Measurements from ENCODE around the gene TFAP2A. TPM values are rescaled to one million over a fixed set of nuclear protein-coding genes. Genes with fewer than 3 reads are reported as not detected.

The TFAP2A gene
- total RNA-seq, 1 experiment from 2014 or later = 24.3 TPM

DNA sequence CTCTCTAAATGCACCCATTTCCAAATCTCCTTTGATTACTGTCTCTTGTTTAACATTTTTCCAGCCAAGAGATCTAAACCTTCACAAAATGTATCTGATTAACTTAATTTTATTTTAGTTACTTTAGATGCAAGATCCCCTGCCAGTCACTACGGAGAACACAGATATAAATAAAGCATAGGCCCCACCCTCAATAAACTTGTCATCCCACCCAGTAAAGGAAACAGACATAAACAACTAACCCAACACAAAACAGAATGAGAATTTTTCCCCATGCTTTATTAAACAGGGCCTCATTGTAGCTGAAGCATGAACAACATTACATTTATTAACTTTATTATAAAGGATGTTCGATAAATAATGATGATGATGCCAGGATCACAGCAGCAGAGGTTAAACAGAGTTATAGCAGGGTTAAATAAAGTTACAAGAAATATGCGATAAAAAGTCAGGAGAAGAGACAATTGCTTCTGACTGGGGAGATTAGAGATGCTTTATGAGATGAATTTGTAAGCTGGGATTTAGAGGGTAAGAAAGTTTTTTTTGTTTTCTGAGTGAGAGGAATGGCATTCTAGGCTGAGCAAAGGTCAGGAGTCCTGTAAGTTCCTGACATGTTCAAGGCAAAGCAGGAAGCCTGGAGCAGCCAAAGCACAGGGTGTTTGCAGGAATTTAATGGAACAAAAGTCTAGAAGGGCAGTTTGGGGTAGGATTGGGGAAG lies 41.1 kb downstream of the TFAP2A start:
- Histone ChIP-seq H3K79me2 (ENCODE audit: insufficient read depth, low read length) (no peaks in the 10 kb centered on the region), H3K27ac (ENCODE audit: low read depth, low read length) (no peak overlapping the region), H3K4me3 (replicated peaks in 1 of 2; ENCODE audit: low read depth in 1 of 2, low read length in 2 of 2) (no peak overlapping the region), H3K27me3 (ENCODE audit: insufficient read depth, low read length) (no peaks in the 10 kb centered on the region), H3K36me3 (ENCODE audit: control insufficient read depth in 1 of 2, insufficient read depth in 2 of 2, low read length in 2 of 2) (no peaks in the 10 kb centered on the region), H3K9me2 (ENCODE audit: insufficient read depth) (no peaks in the 10 kb centered on the region), H4K20me1 (ENCODE audit: insufficient read depth) (no peaks in the 10 kb centered on the region), H3K4me2 (ENCODE audit: low read length) (no peak overlapping the region; the same call in 1 of the 2 replicates), H3K9me3 (ENCODE audit: control insufficient read depth in 1 of 2, insufficient read depth in 1 of 2, low read depth in 1 of 2, low read length in 2 of 2) (no peaks in the 10 kb centered on the region), H3K9ac (ENCODE audit: low read length) (no peak overlapping the region), H3K4me1 (ENCODE audit: control insufficient read depth in 1 of 2, insufficient read depth in 2 of 2, low read length in 2 of 2) (peaks cover 2 to 6% of the 10 kb centered on the region in 2 experiments; a peak in 2 of 4 replicates), H2AFZ (ENCODE audit: low read depth, low read length, poor library complexity, severe bottlenecking) (peak overlapping the region; percentile 11)
- intact Hi-C loops (cut with micrococcal nuclease) = no loop called here
- TF ChIP-seq TCF7L2 (IDR thresholded peaks at IDR 0.05; ENCODE audit: borderline replicate concordance, extremely low read depth, insufficient read depth, insufficient read length) = no peak
- TF ChIP-seq, protein P1, sequence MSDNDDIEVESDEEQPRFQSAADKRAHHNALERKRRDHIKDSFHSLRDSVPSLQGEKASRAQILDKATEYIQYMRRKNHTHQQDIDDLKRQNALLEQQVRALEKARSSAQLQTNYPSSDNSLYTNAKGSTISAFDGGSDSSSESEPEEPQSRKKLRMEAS (IDR thresholded peaks at IDR 0.05) = no peak
- TF ChIP-seq JUND (IDR thresholded peaks at IDR 0.05) = no peak
- no peak for TF ChIP-seq ZFX (IDR thresholded peaks at IDR 0.05)
- TF ChIP-seq POLR2AphosphoS5 (IDR thresholded peaks at IDR 0.05; ENCODE audit: low read depth, low read length) = no peak
- no peak for TF ChIP-seq ZNF274 (IDR thresholded peaks at IDR 0.05; ENCODE audit: low read depth, low read length)
- TF ChIP-seq, protein P2, sequence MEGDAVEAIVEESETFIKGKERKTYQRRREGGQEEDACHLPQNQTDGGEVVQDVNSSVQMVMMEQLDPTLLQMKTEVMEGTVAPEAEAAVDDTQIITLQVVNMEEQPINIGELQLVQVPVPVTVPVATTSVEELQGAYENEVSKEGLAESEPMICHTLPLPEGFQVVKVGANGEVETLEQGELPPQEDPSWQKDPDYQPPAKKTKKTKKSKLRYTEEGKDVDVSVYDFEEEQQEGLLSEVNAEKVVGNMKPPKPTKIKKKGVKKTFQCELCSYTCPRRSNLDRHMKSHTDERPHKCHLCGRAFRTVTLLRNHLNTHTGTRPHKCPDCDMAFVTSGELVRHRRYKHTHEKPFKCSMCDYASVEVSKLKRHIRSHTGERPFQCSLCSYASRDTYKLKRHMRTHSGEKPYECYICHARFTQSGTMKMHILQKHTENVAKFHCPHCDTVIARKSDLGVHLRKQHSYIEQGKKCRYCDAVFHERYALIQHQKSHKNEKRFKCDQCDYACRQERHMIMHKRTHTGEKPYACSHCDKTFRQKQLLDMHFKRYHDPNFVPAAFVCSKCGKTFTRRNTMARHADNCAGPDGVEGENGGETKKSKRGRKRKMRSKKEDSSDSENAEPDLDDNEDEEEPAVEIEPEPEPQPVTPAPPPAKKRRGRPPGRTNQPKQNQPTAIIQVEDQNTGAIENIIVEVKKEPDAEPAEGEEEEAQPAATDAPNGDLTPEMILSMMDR (IDR thresholded peaks at IDR 0.05 in 2 of 3, conservative IDR thresholded peaks at IDR 0.05 in 1 of 3; ENCODE audit: borderline replicate concordance in 1 of 3, insufficient read depth in 1 of 3, low read depth in 2 of 3, low read length in 2 of 3) = no peak
- no peak for TF ChIP-seq SRF (IDR thresholded peaks at IDR 0.05; ENCODE audit: low read depth)
- no peak for TF ChIP-seq FOSL1 (IDR thresholded peaks at IDR 0.05; ENCODE audit: low read depth)
- ChIA-PET RAD21 (ENCODE audit: low non-redundant PET in 1 of 2, low total read pairs in 2 of 2, uncharacterized antibody in 2 of 2, unreplicated experiment in 2 of 2) (no interaction called here), CTCF (no interaction called here), POLR2A (no interaction called here)
- ATAC-seq (no peak), DNase-seq (ENCODE audit: low read depth, low spot score) (no peak)
- no TSS peak for BruUV-seq (replicated peaks)
